MM.1S (cell line): ENCODE data around the gene VAMP1.

Experiments
- DNase-seq: peaks from one replicate; pipeline ENCODE4 v3.0.0-alpha.2; 2015
- H2AFZ ChIP-seq: fragments of 300-600 bp; sonication (generic); 2 replicates; pipeline ENCODE4 v1.6.0; 2016; ENCODE audit warnings: antibody characterized with exemption, low read length
- H3F3A ChIP-seq: fragments of 300-600 bp; sonication (generic); 2 replicates; pipeline ENCODE4 v1.6.1; 2016; ENCODE audit warnings: mild to moderate bottlenecking, antibody characterized with exemption, low read length, moderate library complexity, mixed read lengths; ENCODE audit not compliant: insufficient read depth
- H3K27ac ChIP-seq: fragments of 300-600 bp; sonication (generic); 2 replicates; pipeline ENCODE4 v1.5.1; 2016; ENCODE audit warnings: mild to moderate bottlenecking, low read length
- H3K27me3 ChIP-seq: fragments of 300-600 bp; sonication (generic); replicated peaks from 2 replicates; pipeline ENCODE4 v1.6.0; 2016; ENCODE audit warnings: low read length; ENCODE audit not compliant: insufficient read depth
- H3K36me3 ChIP-seq: fragments of 300-600 bp; sonication (generic); replicated peaks from 2 replicates; pipeline ENCODE4 v1.6.1; 2016; ENCODE audit warnings: mild to moderate bottlenecking, low read length, mixed read lengths; ENCODE audit not compliant: insufficient read depth
- H3K4me1 ChIP-seq: fragments of 300-600 bp; sonication (generic); 2 replicates; pipeline ENCODE4 v1.6.1; 2016; ENCODE audit warnings: low read length, mixed read lengths
- H3K4me2 ChIP-seq: fragments of 300-600 bp; sonication (generic); 2 replicates; pipeline ENCODE4 v1.6.0; 2016; ENCODE audit warnings: low read depth, low read length
- H3K4me3 ChIP-seq: fragments of 300-600 bp; sonication (generic); 2 replicates; pipeline ENCODE4 v1.5.1; 2016; ENCODE audit warnings: low read length, mixed read lengths
- H3K79me2 ChIP-seq: fragments of 300-600 bp; sonication (generic); 2 replicates; pipeline ENCODE4 v1.6.1; 2016; ENCODE audit warnings: mixed run types, low read length, mixed read lengths
- H3K9ac ChIP-seq: fragments of 300-600 bp; sonication (generic); 2 replicates; pipeline ENCODE4 v1.6.1; 2016; ENCODE audit warnings: low read length, mixed read lengths
- H3K9me2 ChIP-seq: fragments of 300-600 bp; sonication (generic); replicated peaks from 2 replicates; pipeline ENCODE4 v1.6.1; 2016; ENCODE audit warnings: mild to moderate bottlenecking, low read length, mixed read lengths; ENCODE audit not compliant: insufficient read depth
- H3K9me3 ChIP-seq: fragments of 300-600 bp; sonication (generic); replicated peaks from 2 replicates; pipeline ENCODE4 v1.6.1; 2016; ENCODE audit warnings: mild to moderate bottlenecking, low read length, mixed read lengths; ENCODE audit not compliant: insufficient read depth
- H4K20me1 ChIP-seq: fragments of 300-600 bp; sonication (generic); 2 replicates; pipeline ENCODE4 v1.6.1; 2016; ENCODE audit warnings: mild to moderate bottlenecking, low read length, moderate library complexity, mixed read lengths; ENCODE audit not compliant: insufficient read depth
- EZH2 ChIP-seq: fragments of 300-600 bp; sonication (generic); optimal IDR thresholded peaks from 2 replicates; pipeline ENCODE3; 2017; ENCODE audit warnings: low read depth, mild to moderate bottlenecking, antibody characterized with exemption, low read length, mixed read lengths
- EZH2phosphoT487 ChIP-seq: fragments of 300-600 bp; sonication (generic); IDR thresholded peaks from 2 replicates; pipeline ENCODE4 v1.6.1; 2018; ENCODE audit warnings: antibody characterized with exemption, low read length
- TF ChIP-seq, protein P1 (sequence below): fragments of 300-600 bp; sonication (generic); IDR thresholded peaks from 2 replicates; pipeline ENCODE4 v1.5.1; 2016; ENCODE audit warnings: antibody characterized with exemption, low read length, mixed read lengths

Gene VAMP1

DNA sequence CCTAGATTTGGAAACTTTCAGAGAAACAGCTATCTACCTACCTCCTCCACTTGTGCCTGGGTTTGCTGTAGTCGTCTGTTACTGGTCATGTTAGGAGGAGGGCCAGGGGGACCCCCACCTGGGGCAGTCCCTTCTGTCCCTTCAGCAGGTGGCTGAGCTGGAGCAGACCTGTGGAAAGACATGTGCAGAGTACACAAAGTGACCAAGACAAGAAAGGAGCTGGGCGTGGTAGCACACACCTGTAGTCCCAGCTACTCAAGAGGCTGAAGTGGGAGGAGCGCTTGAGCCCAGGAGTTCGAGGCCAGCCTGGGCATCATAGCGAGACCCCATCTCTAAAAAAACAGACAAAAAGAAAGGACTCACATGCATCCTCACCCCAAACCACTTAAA, 4.3 kb downstream of the VAMP1 start:
- H2AFZ ChIP-seq = no peak overlapping the region
- H3K27ac ChIP-seq = no peak overlapping the region
- no peak overlapping the region for H3K4me2 ChIP-seq
- H3K9me3 ChIP-seq = no peaks in the 10 kb centered on the region
- H3K36me3 ChIP-seq = no peaks in the 10 kb centered on the region; the same call in 1 of the 2 replicates
- TF ChIP-seq, protein P1, sequence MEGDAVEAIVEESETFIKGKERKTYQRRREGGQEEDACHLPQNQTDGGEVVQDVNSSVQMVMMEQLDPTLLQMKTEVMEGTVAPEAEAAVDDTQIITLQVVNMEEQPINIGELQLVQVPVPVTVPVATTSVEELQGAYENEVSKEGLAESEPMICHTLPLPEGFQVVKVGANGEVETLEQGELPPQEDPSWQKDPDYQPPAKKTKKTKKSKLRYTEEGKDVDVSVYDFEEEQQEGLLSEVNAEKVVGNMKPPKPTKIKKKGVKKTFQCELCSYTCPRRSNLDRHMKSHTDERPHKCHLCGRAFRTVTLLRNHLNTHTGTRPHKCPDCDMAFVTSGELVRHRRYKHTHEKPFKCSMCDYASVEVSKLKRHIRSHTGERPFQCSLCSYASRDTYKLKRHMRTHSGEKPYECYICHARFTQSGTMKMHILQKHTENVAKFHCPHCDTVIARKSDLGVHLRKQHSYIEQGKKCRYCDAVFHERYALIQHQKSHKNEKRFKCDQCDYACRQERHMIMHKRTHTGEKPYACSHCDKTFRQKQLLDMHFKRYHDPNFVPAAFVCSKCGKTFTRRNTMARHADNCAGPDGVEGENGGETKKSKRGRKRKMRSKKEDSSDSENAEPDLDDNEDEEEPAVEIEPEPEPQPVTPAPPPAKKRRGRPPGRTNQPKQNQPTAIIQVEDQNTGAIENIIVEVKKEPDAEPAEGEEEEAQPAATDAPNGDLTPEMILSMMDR = no peak
- TF ChIP-seq EZH2phosphoT487 = no peak
- TF ChIP-seq EZH2 = no peak
- no peaks in the 10 kb centered on the region for H4K20me1 ChIP-seq
- no peak overlapping the region for H3K4me3 ChIP-seq
- H3F3A ChIP-seq = peaks cover 27% of the 10 kb centered on the region
- H3K9me2 ChIP-seq = no peaks in the 10 kb centered on the region
- H3K4me1 ChIP-seq = peaks cover 35% of the 10 kb centered on the region
- no peaks in the 10 kb centered on the region for H3K27me3 ChIP-seq
- H3K9ac ChIP-seq = no peak overlapping the region
- peaks cover 58% of the 10 kb centered on the region for H3K79me2 ChIP-seq
- DNase-seq = no peak

DNA sequence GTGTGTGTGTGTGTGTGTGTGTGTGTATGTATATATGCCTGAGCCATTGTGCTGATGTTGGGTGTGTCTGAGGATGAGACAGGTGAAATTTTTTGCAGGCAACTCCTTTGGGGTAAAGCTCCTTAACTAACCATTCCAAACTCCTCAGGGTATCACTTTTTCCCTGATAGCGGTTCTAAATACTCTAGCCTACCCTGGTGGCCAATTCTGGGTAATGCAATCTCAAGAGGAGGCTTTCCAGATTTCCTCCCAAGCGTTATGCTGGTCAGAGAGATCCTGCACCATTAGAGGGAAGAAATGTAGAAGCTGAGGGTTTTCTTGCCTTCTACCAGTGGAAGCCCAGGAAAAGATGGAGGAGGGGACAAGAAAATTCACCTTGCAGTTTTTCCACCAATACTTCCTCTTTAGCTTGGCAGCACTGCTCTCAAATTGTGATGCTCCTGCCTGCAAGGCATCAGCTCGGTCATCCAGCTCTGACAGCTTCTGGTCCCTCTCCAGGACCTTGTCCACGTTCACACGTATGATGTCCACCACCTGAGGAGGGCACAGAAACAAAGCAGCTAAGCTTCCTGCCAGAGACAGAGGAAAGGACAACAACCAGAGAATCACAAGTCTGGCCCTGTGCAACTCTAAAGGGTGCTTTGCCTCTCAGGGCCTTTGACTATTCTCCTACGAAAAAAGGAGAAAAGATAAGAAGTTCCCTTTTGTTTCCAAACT, 4.9 kb downstream of the VAMP1 start:
- H3K9me2 ChIP-seq = no peaks in the 10 kb centered on the region
- H3K27me3 ChIP-seq = no peaks in the 10 kb centered on the region
- H2AFZ ChIP-seq = no peak overlapping the region
- no peak overlapping the region for H3K4me3 ChIP-seq
- H3K4me2 ChIP-seq = no peak overlapping the region
- no peaks in the 10 kb centered on the region; the same call in 1 of the 2 replicates for H3K36me3 ChIP-seq
- peaks cover 38% of the 10 kb centered on the region for H3K4me1 ChIP-seq
- no peaks in the 10 kb centered on the region for H4K20me1 ChIP-seq
- peaks cover 30% of the 10 kb centered on the region for H3F3A ChIP-seq
- H3K27ac ChIP-seq = no peak overlapping the region
- H3K9ac ChIP-seq = no peak overlapping the region
- H3K79me2 ChIP-seq = peaks cover 58% of the 10 kb centered on the region
- peak; percentile 49 for DNase-seq
- TF ChIP-seq EZH2 (no peak), EZH2phosphoT487 (no peak)
- TF ChIP-seq, protein P1 = peak; percentile 84
- H3K9me3 ChIP-seq = no peaks in the 10 kb centered on the region

DNA sequence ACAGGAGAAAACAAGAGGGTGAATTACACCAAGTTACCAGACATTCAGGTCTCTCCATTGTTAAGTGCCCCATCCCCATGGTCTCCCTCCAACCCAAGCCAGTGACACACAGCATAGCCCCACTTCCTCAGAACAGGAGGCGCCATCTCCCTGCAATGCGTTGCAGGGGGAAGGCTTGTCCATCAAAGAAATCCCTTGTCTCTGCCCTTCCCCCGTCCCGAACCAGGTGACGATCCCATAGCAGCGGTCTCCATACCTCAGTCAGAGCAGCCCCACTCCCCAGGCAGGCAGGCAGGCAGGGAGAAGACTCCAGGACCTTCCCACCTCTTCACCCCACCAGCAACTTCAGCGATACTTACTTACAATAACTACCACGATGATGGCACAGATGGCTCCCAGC, 5.9 kb downstream of the VAMP1 start:
- H4K20me1 ChIP-seq = no peaks in the 10 kb centered on the region
- H3F3A ChIP-seq = peaks cover 38% of the 10 kb centered on the region
- no peak for DNase-seq
- H3K79me2 ChIP-seq = peaks cover 56% of the 10 kb centered on the region
- peaks cover 41% of the 10 kb centered on the region for H3K4me1 ChIP-seq
- H3K27ac ChIP-seq = no peak overlapping the region
- no peak overlapping the region for H3K9ac ChIP-seq
- H2AFZ ChIP-seq = no peak overlapping the region
- no peak overlapping the region for H3K4me2 ChIP-seq
- no peaks in the 10 kb centered on the region for H3K9me3 ChIP-seq
- no peaks in the 10 kb centered on the region for H3K9me2 ChIP-seq
- H3K36me3 ChIP-seq = no peaks in the 10 kb centered on the region; the same call in 1 of the 2 replicates
- H3K27me3 ChIP-seq = no peaks in the 10 kb centered on the region
- TF ChIP-seq, protein P1 = no peak
- no peak for TF ChIP-seq EZH2
- no peak for TF ChIP-seq EZH2phosphoT487
- H3K4me3 ChIP-seq = no peak overlapping the region
